ENCODE results near the gene ARHGAP28.
"Not testable (repeated sequence)": the region's sequence is repeated elsewhere in the genome, so short reads cannot be mapped to it uniquely, and the experiment has no call there.

The ARHGAP28 gene

DNA sequence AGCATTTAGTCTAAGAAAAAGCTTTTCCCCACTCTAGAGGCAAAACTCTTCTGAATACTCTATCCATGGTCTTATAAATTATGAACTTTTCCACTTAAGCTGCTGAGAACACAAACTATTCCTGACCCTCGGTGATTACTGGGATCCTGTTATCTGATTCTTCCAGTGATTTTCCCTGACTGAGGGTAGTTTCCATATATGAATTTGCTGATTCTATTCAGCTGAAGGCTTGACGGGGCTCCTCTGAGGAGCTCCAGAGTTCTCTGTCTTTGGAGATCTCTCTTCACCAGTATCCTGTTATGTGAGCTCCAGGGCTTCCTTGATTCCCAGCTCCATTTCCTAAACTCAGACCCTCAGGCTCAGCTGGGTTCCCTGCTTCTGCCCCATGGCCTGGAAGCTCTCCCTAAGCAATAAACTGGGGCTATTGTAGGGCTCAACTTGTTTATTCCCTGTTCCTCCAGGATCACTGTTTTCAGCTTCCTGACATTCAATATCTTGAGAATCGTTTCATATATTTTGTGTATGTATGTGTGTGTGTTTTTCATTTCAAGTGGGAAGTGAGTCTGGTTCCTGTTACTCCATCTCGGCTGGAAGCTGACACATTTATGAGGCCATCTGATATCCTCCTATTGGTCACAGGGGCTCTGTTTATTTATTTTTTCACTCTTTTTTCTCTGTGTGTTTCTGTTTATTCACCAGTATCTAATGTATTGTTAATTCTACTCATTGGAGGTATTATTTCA, 78.2 kb downstream of the ARHGAP28 start:
- Histone ChIP-seq H3K4me2 (no peak overlapping the region), H3K27me3 (no peaks in the 10 kb centered on the region), H4K20me1 (no peaks in the 10 kb centered on the region), H3K27ac (no peak overlapping the region), H3K4me1 (no peaks in the 10 kb centered on the region), H3K9ac (no peak overlapping the region), H3K4me3 (no peak overlapping the region), H3K36me3 (no peaks in the 10 kb centered on the region), H3K9me3 (no peaks in the 10 kb centered on the region; the same call in 1 of the 2 replicates)
- no peak for TF ChIP-seq Cebpa-rat (IDR thresholded peaks at IDR 0.05)

GRCh38 chr18:6810191-6810590, 80.7 kb downstream of the ARHGAP28 start:
- H4K20me1 ChIP-seq = no peaks in the 10 kb centered on the region
- TF ChIP-seq Cebpa-rat (IDR thresholded peaks at IDR 0.05) = no peak
- H3K27me3 ChIP-seq = no peaks in the 10 kb centered on the region
- no peak overlapping the region for H3K4me3 ChIP-seq
- H3K27ac ChIP-seq = no peak overlapping the region
- H3K4me1 ChIP-seq = no peaks in the 10 kb centered on the region
- no peaks in the 10 kb centered on the region; the same call in 1 of the 2 replicates for H3K9me3 ChIP-seq
- H3K36me3 ChIP-seq = no peaks in the 10 kb centered on the region
- H3K9ac ChIP-seq = no peak overlapping the region
- no peak overlapping the region for H3K4me2 ChIP-seq

- Histone ChIP-seq H3K4me1 (no peaks in the 10 kb centered on the region), H3K4me3 (no peak overlapping the region), H3K27me3 (no peaks in the 10 kb centered on the region), H3K27ac (no peak overlapping the region), H4K20me1 (no peaks in the 10 kb centered on the region), H3K9ac (no peak overlapping the region), H3K4me2 (no peak overlapping the region), H3K36me3 (no peaks in the 10 kb centered on the region), H3K9me3 (no peaks in the 10 kb centered on the region; the same call in 1 of the 2 replicates)
- TF ChIP-seq Cebpa-rat (IDR thresholded peaks at IDR 0.05) = no peak
Measured at GRCh38 chr18:6811816-6812215, 82.3 kb downstream of the ARHGAP28 start.

- H3K27ac ChIP-seq = no peak overlapping the region
- no peaks in the 10 kb centered on the region for H3K9me3 ChIP-seq
- H3K4me2 ChIP-seq = no peak overlapping the region
- no peak for TF ChIP-seq Cebpa-rat (IDR thresholded peaks at IDR 0.05)
- no peaks in the 10 kb centered on the region for H3K36me3 ChIP-seq
- no peak overlapping the region for H3K4me3 ChIP-seq
- H3K9ac ChIP-seq = no peak overlapping the region
- H3K4me1 ChIP-seq = no peaks in the 10 kb centered on the region
- no peaks in the 10 kb centered on the region for H3K27me3 ChIP-seq
- H4K20me1 ChIP-seq = no peaks in the 10 kb centered on the region
Measured at GRCh38 chr18:6814882-6815425, 85.4 kb downstream of the ARHGAP28 start.

- no peak for TF ChIP-seq Cebpa-rat (IDR thresholded peaks at IDR 0.05)
- Histone ChIP-seq H4K20me1 (no peaks in the 10 kb centered on the region), H3K4me1 (no peaks in the 10 kb centered on the region), H3K4me2 (no peak overlapping the region), H3K36me3 (no peaks in the 10 kb centered on the region), H3K9me3 (no peaks in the 10 kb centered on the region), H3K9ac (no peak overlapping the region), H3K27ac (no peak overlapping the region), H3K4me3 (no peak overlapping the region), H3K27me3 (no peaks in the 10 kb centered on the region)
Measured at GRCh38 chr18:6816154-6816553, 86.6 kb downstream of the ARHGAP28 start.

- no peaks in the 10 kb centered on the region for H3K4me1 ChIP-seq
- H3K27ac ChIP-seq = no peak overlapping the region
- no peak overlapping the region for H3K4me3 ChIP-seq
- no peak overlapping the region for H3K4me2 ChIP-seq
- no peaks in the 10 kb centered on the region for H3K9me3 ChIP-seq
- TF ChIP-seq Cebpa-rat (IDR thresholded peaks at IDR 0.05) = no peak
- H3K27me3 ChIP-seq = no peaks in the 10 kb centered on the region
- no peaks in the 10 kb centered on the region for H4K20me1 ChIP-seq
- no peak overlapping the region for H3K9ac ChIP-seq
- no peaks in the 10 kb centered on the region for H3K36me3 ChIP-seq
Measured at GRCh38 chr18:6819332-6819731, 89.8 kb downstream of the ARHGAP28 start.

GRCh38 chr18:6820314-6820713, 90.8 kb downstream of the ARHGAP28 start:
- H3K9me3 ChIP-seq = no peaks in the 10 kb centered on the region
- no peaks in the 10 kb centered on the region for H3K4me1 ChIP-seq
- H3K27me3 ChIP-seq = no peaks in the 10 kb centered on the region
- no peaks in the 10 kb centered on the region for H4K20me1 ChIP-seq
- H3K27ac ChIP-seq = no peak overlapping the region
- H3K9ac ChIP-seq = no peak overlapping the region
- H3K4me2 ChIP-seq = no peak overlapping the region
- no peaks in the 10 kb centered on the region for H3K36me3 ChIP-seq
- no peak overlapping the region for H3K4me3 ChIP-seq
- no peak for TF ChIP-seq Cebpa-rat (IDR thresholded peaks at IDR 0.05)

- no peaks in the 10 kb centered on the region for H3K27me3 ChIP-seq
- no peak overlapping the region for H3K27ac ChIP-seq
- TF ChIP-seq Cebpa-rat (IDR thresholded peaks at IDR 0.05) = no peak
- no peak overlapping the region for H3K4me3 ChIP-seq
- H3K4me1 ChIP-seq = no peaks in the 10 kb centered on the region
- no peaks in the 10 kb centered on the region for H3K36me3 ChIP-seq
- no peaks in the 10 kb centered on the region for H4K20me1 ChIP-seq
- no peaks in the 10 kb centered on the region for H3K9me3 ChIP-seq
- no peak overlapping the region for H3K9ac ChIP-seq
- no peak overlapping the region for H3K4me2 ChIP-seq
Measured at GRCh38 chr18:6821356-6821755, 91.8 kb downstream of the ARHGAP28 start.

DNA sequence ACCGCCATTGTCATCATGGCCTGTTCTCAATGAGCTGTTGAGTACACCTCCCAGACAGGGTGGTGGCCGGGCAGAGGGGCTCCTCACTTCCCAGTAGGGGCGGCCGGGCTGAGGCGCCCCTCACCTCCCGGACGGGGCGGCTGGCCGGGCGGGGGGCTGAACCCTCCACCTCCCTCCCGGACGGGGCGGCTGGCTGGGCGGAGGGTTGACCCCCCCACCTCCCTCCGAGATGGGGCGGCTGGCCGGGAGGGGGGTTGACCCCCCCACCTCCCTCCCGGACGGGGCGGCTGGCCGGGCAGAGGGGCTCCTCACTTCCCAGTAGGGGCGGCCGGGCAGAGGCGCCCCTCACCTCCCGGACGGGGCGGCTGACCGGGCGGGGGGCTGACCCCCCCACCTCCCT, 97.6 kb downstream of the ARHGAP28 start:
- H4K20me1 ChIP-seq, H3K27me3 ChIP-seq, H3K27ac ChIP-seq, H3K9me3 ChIP-seq, H3K36me3 ChIP-seq, H3K4me2 ChIP-seq, H3K4me1 ChIP-seq, H3K4me3 ChIP-seq, H3K9ac ChIP-seq: not testable (repeated sequence)

DNA sequence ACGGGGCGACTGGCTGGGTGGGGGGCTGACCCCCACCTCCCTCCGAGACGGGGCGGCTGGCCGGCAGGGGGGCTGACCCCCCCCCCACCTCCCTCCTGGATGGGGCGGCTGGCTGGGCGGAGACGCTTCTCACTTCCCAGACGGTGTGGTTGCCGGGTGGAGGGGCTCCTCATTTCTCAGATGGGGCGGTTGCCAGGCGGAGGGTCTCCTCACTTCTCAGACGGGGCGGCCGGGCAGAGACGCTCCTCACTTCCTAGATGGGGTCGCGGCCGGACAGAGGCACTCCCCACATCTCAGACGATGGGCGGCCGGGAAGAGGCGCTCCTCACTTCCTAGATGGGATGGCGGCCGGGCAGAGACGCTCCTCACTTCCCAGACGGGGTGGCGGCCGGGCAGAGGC, 98.0 kb downstream of the ARHGAP28 start:
- not testable (repeated sequence) for H3K4me3 ChIP-seq, H3K4me2 ChIP-seq, H4K20me1 ChIP-seq, H3K9ac ChIP-seq, H3K27me3 ChIP-seq, H3K27ac ChIP-seq, H3K4me1 ChIP-seq, H3K36me3 ChIP-seq, H3K9me3 ChIP-seq

- Histone ChIP-seq H3K27me3 (no peaks in the 10 kb centered on the region), H3K4me3 (no peak overlapping the region), H3K4me2 (no peak overlapping the region), H4K20me1 (no peaks in the 10 kb centered on the region), H3K36me3 (no peaks in the 10 kb centered on the region), H3K9me3 (no peaks in the 10 kb centered on the region), H3K27ac (no peak overlapping the region), H3K9ac (no peak overlapping the region), H3K4me1 (no peaks in the 10 kb centered on the region)
- TF ChIP-seq Cebpa-rat (IDR thresholded peaks at IDR 0.05) = no peak
Measured at GRCh38 chr18:6830916-6831315, 101.4 kb downstream of the ARHGAP28 start.

All from BLaER1 (cell line).